Measurements from ENCODE around the gene TSC2. TPM values are rescaled to one million over a fixed set of nuclear protein-coding genes. Genes with fewer than 3 reads are reported as not detected.
"Not testable (repeated sequence)": the region's sequence is repeated elsewhere in the genome, so short reads cannot be mapped to it uniquely, and the experiment has no call there.

The TSC2 gene
- total and polyA plus RNA-seq, 8 donors, result 116 to 166 (median 128) TPM

DNA sequence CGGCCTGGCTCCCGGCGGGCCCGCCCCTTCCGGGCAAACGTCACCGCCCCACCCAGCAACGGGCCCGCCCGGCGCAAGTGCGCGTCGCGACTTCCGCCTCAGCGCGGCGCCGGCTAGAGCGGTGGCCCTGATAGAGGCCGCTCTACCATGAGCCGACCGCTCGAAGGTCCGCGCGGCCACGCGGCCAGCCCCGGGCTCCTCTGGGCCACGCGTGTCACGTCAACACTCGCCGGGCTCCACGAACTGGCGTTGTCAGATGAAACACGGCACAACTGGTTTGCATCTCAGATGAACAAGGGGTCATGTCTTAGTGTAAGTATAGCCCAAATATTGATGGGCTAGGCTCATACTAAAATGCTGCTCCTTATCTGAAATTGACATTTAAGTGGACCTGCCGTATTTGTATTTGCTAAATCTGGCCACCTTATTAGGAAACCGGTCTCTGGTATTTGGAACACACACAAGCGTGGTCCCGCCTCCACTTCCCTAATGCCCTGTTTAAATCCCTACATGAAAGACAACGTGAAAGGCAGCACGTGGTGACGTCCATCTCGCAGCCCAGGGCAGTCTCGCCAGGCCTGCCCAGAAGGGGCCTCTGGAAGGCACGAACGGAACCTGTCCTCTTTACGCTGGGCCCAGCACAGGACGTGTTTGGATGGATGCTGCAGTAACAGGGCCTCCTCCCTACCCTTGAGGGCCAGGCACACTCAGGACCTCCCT lies 37.8 kb upstream of the TSC2 start, which contains the start of gene ZNF598:
Gene ZNF598, minus strand, starts transcription at position 31 of the 720 bp plus-strand sequence.
- DNase-seq (peak; percentile 84 to 95 (median 88)), ATAC-seq (peak; percentile 97)
- Histone ChIP-seq H3K27ac (peak within 1 kb of the TSS; percentile 83 to 93), H3K4me1 (peaks cover 33 to 51% of the 10 kb centered on the region in 2 donors), H3K27me3 (no peaks in the 10 kb centered on the region), H3K4me3 (peak within 1 kb of the TSS; percentile 68 to 98), H3K9me3 (no peaks in the 10 kb centered on the region), H3K36me3 (no peaks in the 10 kb centered on the region)
- intact Hi-C loops (cut with DNase I), result no loop called here
- TF ChIP-seq CTCF (IDR thresholded peaks at IDR 0.05), result no peak

GRCh38 chr16:2011726-2012125 lies 36.1 kb upstream of the TSC2 start:
- DNase-seq; H3K4me3 ChIP-seq; intact Hi-C loops (cut with DNase I); H3K27me3 ChIP-seq; H3K36me3 ChIP-seq; ATAC-seq; H3K9me3 ChIP-seq; H3K27ac ChIP-seq: not testable (repeated sequence)
- H3K4me1 ChIP-seq, result peaks cover 26 to 34% of the 10 kb centered on the region in 2 donors

GRCh38 chr16:2013527-2013926 lies 34.3 kb upstream of the TSC2 start:
- no peak for ATAC-seq
- peaks cover 0 to 17% of the 10 kb centered on the region in 2 donors for H3K27me3 ChIP-seq
- DNase-seq, result peak in 1 of 4 donors; percentile 64
- no peaks in the 10 kb centered on the region for H3K36me3 ChIP-seq
- no peak overlapping the region for H3K27ac ChIP-seq
- H3K4me1 ChIP-seq, result peaks cover 12 to 16% of the 10 kb centered on the region in 2 donors
- no peak overlapping the region for H3K4me3 ChIP-seq
- no peak for TF ChIP-seq CTCF (IDR thresholded peaks at IDR 0.05)
- H3K9me3 ChIP-seq, result no peaks in the 10 kb centered on the region
- intact Hi-C loops (cut with DNase I), result no loop called here

DNA sequence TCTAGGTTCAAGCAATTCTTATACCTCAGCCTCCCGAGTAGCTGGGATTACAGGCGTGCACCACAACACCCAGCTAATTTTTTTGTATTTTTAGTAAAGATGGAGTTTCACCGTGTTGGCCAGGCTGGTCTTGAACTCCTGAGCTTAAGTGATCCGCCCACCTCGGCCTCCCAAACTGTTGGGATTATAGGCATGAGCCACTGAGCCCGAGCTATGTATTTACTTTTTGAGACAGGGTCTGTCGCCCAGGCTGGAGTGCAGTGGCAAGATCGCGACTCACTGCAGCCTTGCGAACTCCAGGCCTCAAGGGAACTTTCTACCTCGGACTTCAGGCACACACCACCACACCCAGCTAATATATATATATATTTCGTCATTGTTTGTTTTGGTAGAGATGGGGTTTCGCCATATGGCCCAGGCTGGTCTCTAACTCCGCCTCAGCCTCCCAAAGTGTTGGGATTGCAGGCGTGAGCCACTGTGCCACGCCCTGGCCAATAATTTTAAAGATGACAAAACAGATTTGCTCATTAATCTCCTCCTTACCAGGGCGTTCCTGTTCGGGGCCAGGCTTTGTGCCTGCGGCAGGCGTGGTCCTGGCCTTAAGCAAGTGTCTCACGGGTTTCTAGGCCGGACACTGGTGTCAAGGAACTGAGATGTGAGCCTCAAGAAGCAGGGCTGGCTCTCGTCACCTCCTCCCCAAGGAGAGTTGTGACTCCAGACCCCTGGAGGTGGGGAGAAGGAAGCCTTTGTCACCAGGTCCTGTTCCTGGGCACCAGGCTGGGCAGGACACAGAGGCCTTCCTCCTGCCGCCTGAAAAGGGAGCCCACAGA lies 32.5 kb upstream of the TSC2 start:
- Histone ChIP-seq H3K27ac (no peak overlapping the region), H3K36me3 (no peaks in the 10 kb centered on the region), H3K9me3 (no peaks in the 10 kb centered on the region), H3K4me3 (no peak overlapping the region), H3K4me1 (peaks cover 10 to 14% of the 10 kb centered on the region in 2 donors), H3K27me3 (peaks cover 13 to 35% of the 10 kb centered on the region in 2 donors)
- intact Hi-C loops (cut with DNase I), result no loop called here
- ATAC-seq (peak; percentile 55), DNase-seq (no peak)
- TF ChIP-seq CTCF (IDR thresholded peaks at IDR 0.05), result no peak

DNA sequence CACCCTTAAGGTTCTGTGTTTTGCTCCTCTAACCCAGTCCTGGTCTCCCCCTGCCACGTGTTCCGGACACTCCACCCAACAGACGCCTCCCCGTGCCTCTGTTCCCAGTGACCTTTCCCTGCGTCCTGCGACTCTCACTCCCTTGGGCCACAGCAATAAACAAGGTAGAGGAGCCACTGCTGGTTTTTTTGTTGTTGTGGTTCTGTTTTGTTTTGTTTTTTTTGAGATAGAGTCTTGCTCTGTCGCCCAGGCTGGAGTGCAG lies 31.9 kb upstream of the TSC2 start:
- no peak for ATAC-seq
- Histone ChIP-seq H3K9me3 (no peaks in the 10 kb centered on the region), H3K4me1 (peaks cover 5 to 13% of the 10 kb centered on the region in 2 donors), H3K27ac (no peak overlapping the region), H3K27me3 (peaks cover 18 to 41% of the 10 kb centered on the region in 2 donors), H3K36me3 (no peaks in the 10 kb centered on the region), H3K4me3 (no peak overlapping the region)
- intact Hi-C loops (cut with DNase I), result no loop called here
- TF ChIP-seq CTCF (IDR thresholded peaks at IDR 0.05), result no peak
- no peak for DNase-seq

All from left lung (tissue), 10 donors.